Liver (tissue), 9 donors: ENCODE data around the gene USO1. TPM values are rescaled to one million over a fixed set of nuclear protein-coding genes. Genes with fewer than 3 reads are reported as not detected.

Experiments used
- DNase-seq: peaks from one replicate; pipeline ENCODE4 v3.0.0-alpha.2; 2017; ENCODE audit warnings: low spot score
- H3K27ac ChIP-seq, 2 donors: one replicate each; pipeline ENCODE4 v1.7.0; 2013; ENCODE audit warnings: inconsistent platforms in 2 of 2, low read length in 2 of 2, control low read depth in 1 of 2, low read depth in 1 of 2, mild to moderate bottlenecking in 1 of 2
- H3K27me3 ChIP-seq, 4 donors: one replicate each; pipeline versions ENCODE4 v1.6.1 to v1.7.0; 2013; ENCODE audit warnings: low read length in 3 of 4, inconsistent platforms in 1 of 4, mild to moderate bottlenecking in 1 of 4, moderate library complexity in 1 of 4; ENCODE audit not compliant: control insufficient read depth in 4 of 4, insufficient read depth in 4 of 4
- H3K36me3 ChIP-seq, 4 donors: one replicate each; pipeline versions ENCODE4 v1.6.1 to v1.7.0; 2013; ENCODE audit warnings: low read length in 3 of 4, mild to moderate bottlenecking in 3 of 4, low read depth in 1 of 4, moderate library complexity in 1 of 4; ENCODE audit not compliant: control insufficient read depth in 4 of 4, insufficient read depth in 3 of 4
- H3K4me1 ChIP-seq, 4 donors: one replicate each; pipeline versions ENCODE4 v1.6.1 to v1.7.0; 2013; ENCODE audit warnings: low read length in 3 of 4, mild to moderate bottlenecking in 3 of 4, moderate library complexity in 1 of 4; ENCODE audit not compliant: control insufficient read depth in 4 of 4, insufficient read depth in 4 of 4
- H3K4me3 ChIP-seq, 3 donors: one replicate each; pipeline versions ENCODE4 v1.6.1 to v1.7.0; 2013; ENCODE audit warnings: low read length in 3 of 3, control low read depth in 1 of 3, low read depth in 1 of 3, mild to moderate bottlenecking in 1 of 3
- H3K9ac ChIP-seq, 2 donors: one replicate each; pipeline ENCODE4 v1.7.0; 2013; ENCODE audit warnings: low read length in 2 of 2, mild to moderate bottlenecking in 2 of 2, moderate library complexity in 2 of 2, control low read depth in 1 of 2, low read depth in 1 of 2
- H3K9me3 ChIP-seq, 4 donors: one replicate each; pipeline versions ENCODE4 v1.6.1 to v1.7.0; 2013; ENCODE audit warnings: low read length in 3 of 4; ENCODE audit not compliant: control insufficient read depth in 4 of 4
- ATF3 ChIP-seq: IDR thresholded peaks from 2 replicates; pipeline ENCODE4 v1.6.1; 2016; ENCODE audit warnings: antibody characterized with exemption
- CTCF ChIP-seq: fragments of 150-350 bp; IDR thresholded peaks from 2 replicates; pipeline ENCODE4 v1.5.1; 2017; ENCODE audit warnings: improper control_type of control experiment, low read depth, low read length; ENCODE audit not compliant: missing input control
- EGR1 ChIP-seq, 2 donors: IDR thresholded peaks; 2 replicates each; pipeline ENCODE4 v1.6.1; 2016 to 2018; ENCODE audit warnings: antibody characterized with exemption in 2 of 2, low read depth in 2 of 2
- FOXA1 ChIP-seq: IDR thresholded peaks from 2 replicates; pipeline ENCODE4 v1.6.1; 2016; ENCODE audit warnings: antibody characterized with exemption
- FOXA2 ChIP-seq: IDR thresholded peaks from 2 replicates; pipeline ENCODE4 v1.6.1; 2016; ENCODE audit warnings: antibody characterized with exemption
- GABPA ChIP-seq, 2 donors: IDR thresholded peaks in 1 of 2; conservative IDR thresholded peaks in 1 of 2; 2 replicates each; pipeline ENCODE4 v1.6.1; 2016; ENCODE audit warnings: antibody characterized with exemption in 2 of 2, mild to moderate bottlenecking in 1 of 2, moderate library complexity in 1 of 2
- HNF4A ChIP-seq, 2 donors: conservative IDR thresholded peaks; 2 replicates each; pipeline ENCODE4 v1.6.1; 2016; ENCODE audit warnings: antibody characterized with exemption in 2 of 2, mild to moderate bottlenecking in 2 of 2
- HNF4G ChIP-seq: IDR thresholded peaks from 2 replicates; pipeline ENCODE4 v1.6.1; 2016; ENCODE audit warnings: antibody characterized with exemption
- JUND ChIP-seq, 2 donors: IDR thresholded peaks; 2 replicates each; pipeline ENCODE4 v1.6.1; 2016; ENCODE audit warnings: antibody characterized with exemption in 2 of 2
- MAX ChIP-seq: IDR thresholded peaks from 2 replicates; pipeline ENCODE4 v1.6.1; 2016; ENCODE audit warnings: antibody characterized with exemption
- NR2F2 ChIP-seq: IDR thresholded peaks from 2 replicates; pipeline ENCODE4 v1.6.1; 2016; ENCODE audit warnings: antibody characterized with exemption
- RAD21 ChIP-seq, 2 donors: IDR thresholded peaks; 2 replicates each; pipeline ENCODE4 v1.6.1; 2016; ENCODE audit warnings: antibody characterized with exemption in 2 of 2, mild to moderate bottlenecking in 2 of 2
- REST ChIP-seq: IDR thresholded peaks from 2 replicates; pipeline ENCODE4 v1.6.1; 2016; ENCODE audit warnings: antibody characterized with exemption, mild to moderate bottlenecking
- RXRA ChIP-seq, 2 donors: IDR thresholded peaks; 2 replicates each; pipeline ENCODE4 v1.6.1; 2017 to 2018; ENCODE audit warnings: antibody characterized with exemption in 2 of 2, mild to moderate bottlenecking in 1 of 2
- SP1 ChIP-seq: IDR thresholded peaks from 2 replicates; pipeline ENCODE4 v1.6.1; 2018; ENCODE audit warnings: antibody characterized with exemption, mild to moderate bottlenecking
- TAF1 ChIP-seq: conservative IDR thresholded peaks from 2 replicates; pipeline ENCODE4 v1.6.1; 2016; ENCODE audit warnings: antibody characterized with exemption, mild to moderate bottlenecking
- YY1 ChIP-seq: IDR thresholded peaks from 2 replicates; pipeline ENCODE4 v1.6.1; 2016; ENCODE audit warnings: antibody characterized with exemption, mild to moderate bottlenecking
- ZBTB33 ChIP-seq: IDR thresholded peaks from 2 replicates; pipeline ENCODE4 v1.6.1; 2016; ENCODE audit warnings: antibody characterized with exemption
- WGBS: extraction: QIAGEN DNeasy Blood & Tissue Kit; methylation state at CpG from one replicate; pipeline ENCODE4 v1.1.7; 2013; 5-methylcytosine and 5-hydroxymethylcytosine counted together
- polyA plus RNA-seq, 2 donors: library from polyadenylated mRNA; stranded (reverse) in 1 of 2; unstranded in 1 of 2; fragments of 200-250 nt in 1 of 2; fragments of >200 nt in 1 of 2; fragmentation: Nextera tagmentation in 1 of 2; extraction: Ambion mirVana in 1 of 2; gene quantifications; one replicate each; pipeline versions ENCODE4 v1.2.1 to v1.2.3, GENCODE V29; 2013 to 2015
- total RNA-seq, 2 donors: library from RNA; depleted of rRNA; stranded (reverse); fragments of >200 nt; gene quantifications; one replicate each; pipeline ENCODE4 v1.2.3, GENCODE V29; 2014
- donor health status: healthy.
- donor health status: healthy.
- donor health status: healthy.
- donor health status: healthy.
- donor health status: healthy.

Gene USO1
- total RNA-seq = 10 to 100 TPM; 41.6 to 77.0 TPM
- 10 to 100 TPM; 18.4 to 37.4 TPM for polyA plus RNA-seq

- peak within 1 kb of the TSS; percentile 97 to 99 for H3K27ac ChIP-seq
- H3K9me3 ChIP-seq = no peaks in the 10 kb centered on the region
- WGBS = under 1% methylated on average over 48 of the region's 48 CpGs
- DNase-seq = peak; percentile 99
- H3K27me3 ChIP-seq = no peaks in the 10 kb centered on the region
- H3K4me1 ChIP-seq = peaks cover 13 to 27% (median 17%) of the 10 kb centered on the region in 4 donors
- TF ChIP-seq YY1 = peak; percentile 89
- peak; percentile 60 for TF ChIP-seq FOXA1
- TF ChIP-seq MAX = peak; percentile 87
- TF ChIP-seq RXRA (IDR thresholded peaks at IDR 0.05) = peak; percentile 47 to 68
- peak in 1 of 2 donors; percentile 75 for TF ChIP-seq EGR1 (IDR thresholded peaks at IDR 0.05; ENCODE audit: low read depth in 2 of 2)
- TF ChIP-seq CTCF = peak; percentile 68
- no peak for TF ChIP-seq NR2F2
- TF ChIP-seq ZBTB33 = peak; percentile 80
- peak; percentile 57 to 79 for TF ChIP-seq HNF4A (conservative IDR thresholded peaks at IDR 0.05)
- TF ChIP-seq GABPA (IDR thresholded peaks at IDR 0.05 in 1 of 2, conservative IDR thresholded peaks at IDR 0.05 in 1 of 2) = peak in 1 of 2 donors; percentile 79
- TF ChIP-seq FOXA2 = no peak
- TF ChIP-seq REST = peak; percentile 92
- TF ChIP-seq SP1 = peak; percentile 84
- TF ChIP-seq ATF3 = no peak
- TF ChIP-seq JUND (IDR thresholded peaks at IDR 0.05) = peak in 1 of 2 donors; percentile 37
- TF ChIP-seq HNF4G = peak; percentile 27
- peak; percentile 81 for TF ChIP-seq TAF1
- peak; percentile 79 to 81 for TF ChIP-seq RAD21 (IDR thresholded peaks at IDR 0.05)
- peak within 1 kb of the TSS; percentile 78 to 91 (median 79) for H3K4me3 ChIP-seq
- peaks cover 0 to 2% (median 0%) of the 10 kb centered on the region in 4 donors for H3K36me3 ChIP-seq
- peak within 1 kb of the TSS; percentile 95 to 96 for H3K9ac ChIP-seq
Measured at GRCh38 chr4:75724066-75724866, at the start of gene USO1. Gene USO1, plus strand, starts transcription at chr4:75724577. Its CDS starts 243 bp downstream, at chr4:75724820.
